ENCODE results near the gene PSMC4. TPM values are rescaled to one million over a fixed set of nuclear protein-coding genes. Genes with fewer than 3 reads are reported as not detected.

Gene PSMC4
- polyA plus RNA-seq, 1 of the 3 experiments (the other 2 are of a cell fraction): 173 TPM

- Histone ChIP-seq H3K4me2 (no peak overlapping the region), H3K9ac (no peak overlapping the region), H3K9me2 (no peaks in the 10 kb centered on the region), H3K9me3 (no peaks in the 10 kb centered on the region), H3K36me3 (replicated peaks in 1 of 2; ENCODE audit: control insufficient read depth in 1 of 2, insufficient read depth in 2 of 2, low read length in 1 of 2) (no peaks in the 10 kb centered on the region), H2AFZ (ENCODE audit: low read depth) (no peak overlapping the region), H3K27me3 (ENCODE audit: insufficient read depth) (no peaks in the 10 kb centered on the region; the same call in 1 of the 2 replicates), H3K27ac (ENCODE audit: low read depth in 2 of 2, low read length in 1 of 2) (no peak overlapping the region), H4K20me1 (ENCODE audit: insufficient read depth) (no peaks in the 10 kb centered on the region), H3F3A (replicated peaks; ENCODE audit: insufficient read depth) (no peaks in the 10 kb centered on the region), H3K79me2 (ENCODE audit: insufficient read depth) (no peaks in the 10 kb centered on the region), H3K4me3 (ENCODE audit: low read depth in 2 of 2, low read length in 1 of 2) (no peak overlapping the region), H3K4me1 (ENCODE audit: control insufficient read depth in 1 of 2, insufficient read depth in 2 of 2, low read depth in 1 of 2, low read length in 1 of 2) (no peaks in the 10 kb centered on the region; a peak in 1 of 4 replicates)
- 3% methylated on average over 3 of the region's 3 CpGs for WGBS (ENCODE audit: low lambda C conversion rate)
- no peak for TF ChIP-seq RXRA (IDR thresholded peaks at IDR 0.05; ENCODE audit: borderline replicate concordance, low read depth)
- no peak for DNase-seq
- ChIA-PET CTCF (interaction anchor here (0.7 kb wide), 1 partner anchor 34 kb away, joined by 3 read pairs; no protein-coding TSS in a partner anchor), POLR2A (no interaction called here)
Measured at GRCh38 chr19:39936020-39936419, 34.9 kb upstream of the PSMC4 start.

GRCh38 chr19:39936622-39937021, 34.3 kb upstream of the PSMC4 start:
- H3K9me3 ChIP-seq: no peaks in the 10 kb centered on the region
- ChIA-PET POLR2A (no interaction called here), CTCF (interaction anchor here (0.7 to 1.0 kb wide), 2 partner anchors 10 to 34 kb away, joined by 3 read pairs; no protein-coding TSS in a partner anchor)
- H3K27me3 ChIP-seq (ENCODE audit: insufficient read depth): no peaks in the 10 kb centered on the region
- no peaks in the 10 kb centered on the region for H3K36me3 ChIP-seq (replicated peaks in 1 of 2; ENCODE audit: control insufficient read depth in 1 of 2, insufficient read depth in 2 of 2, low read length in 1 of 2)
- TF ChIP-seq FOXM1 (IDR thresholded peaks at IDR 0.05; ENCODE audit: low read depth): no peak
- no peak for TF ChIP-seq PBX3 (IDR thresholded peaks at IDR 0.05)
- TF ChIP-seq SMC3 (IDR thresholded peaks at IDR 0.05; ENCODE audit: low read depth, low read length): no peak
- H3K4me3 ChIP-seq (ENCODE audit: low read depth in 2 of 2, low read length in 1 of 2): no peak overlapping the region
- no peaks in the 10 kb centered on the region for H3F3A ChIP-seq (replicated peaks; ENCODE audit: insufficient read depth)
- no peak overlapping the region for H2AFZ ChIP-seq (ENCODE audit: low read depth)
- 74% methylated on average over 6 of the region's 6 CpGs for WGBS (ENCODE audit: low lambda C conversion rate)
- no peaks in the 10 kb centered on the region for H3K79me2 ChIP-seq (ENCODE audit: insufficient read depth)
- DNase-seq: no peak
- no peaks in the 10 kb centered on the region for H3K9me2 ChIP-seq
- no peak overlapping the region for H3K4me2 ChIP-seq
- H3K4me1 ChIP-seq (ENCODE audit: control insufficient read depth in 1 of 2, insufficient read depth in 2 of 2, low read depth in 1 of 2, low read length in 1 of 2): no peaks in the 10 kb centered on the region; a peak in 2 of 4 replicates
- H3K9ac ChIP-seq: no peak overlapping the region
- H3K27ac ChIP-seq (ENCODE audit: low read depth in 2 of 2, low read length in 1 of 2): no peak overlapping the region
- H4K20me1 ChIP-seq (ENCODE audit: insufficient read depth): no peaks in the 10 kb centered on the region

- Histone ChIP-seq H3K9me3 (no peaks in the 10 kb centered on the region), H3F3A (replicated peaks; ENCODE audit: insufficient read depth) (no peaks in the 10 kb centered on the region), H4K20me1 (ENCODE audit: insufficient read depth) (no peaks in the 10 kb centered on the region), H2AFZ (ENCODE audit: low read depth) (no peak overlapping the region), H3K4me2 (no peak overlapping the region), H3K9ac (no peak overlapping the region), H3K27ac (ENCODE audit: low read depth in 2 of 2, low read length in 1 of 2) (no peak overlapping the region), H3K27me3 (ENCODE audit: insufficient read depth) (no peaks in the 10 kb centered on the region), H3K36me3 (replicated peaks in 1 of 2; ENCODE audit: control insufficient read depth in 1 of 2, insufficient read depth in 2 of 2, low read length in 1 of 2) (no peaks in the 10 kb centered on the region), H3K4me1 (ENCODE audit: control insufficient read depth in 1 of 2, insufficient read depth in 2 of 2, low read depth in 1 of 2, low read length in 1 of 2) (no peaks in the 10 kb centered on the region; a peak in 2 of 4 replicates), H3K9me2 (no peaks in the 10 kb centered on the region), H3K4me3 (ENCODE audit: low read depth in 2 of 2, low read length in 1 of 2) (no peak overlapping the region), H3K79me2 (ENCODE audit: insufficient read depth) (no peaks in the 10 kb centered on the region)
- CTCF ChIA-PET: interaction anchor here (1.0 kb wide), 2 partner anchors 9 to 11 kb away, joined by 3 read pairs; no protein-coding TSS in a partner anchor
- TF ChIP-seq TEAD4 (IDR thresholded peaks at IDR 0.05; ENCODE audit: borderline replicate concordance, insufficient read depth): no peak
- no peak for TF ChIP-seq GABPA (IDR thresholded peaks at IDR 0.05; ENCODE audit: low read depth)
- TF ChIP-seq RXRA (IDR thresholded peaks at IDR 0.05; ENCODE audit: borderline replicate concordance, low read depth): no peak
- TF ChIP-seq USF2 (IDR thresholded peaks at IDR 0.05; ENCODE audit: borderline replicate concordance, low read depth, low read length): no peak
- TF ChIP-seq REST (IDR thresholded peaks at IDR 0.05; ENCODE audit: low read depth, low read length): no peak
- POLR2A ChIA-PET: no interaction called here
- DNase-seq: no peak
- 55% methylated on average over 5 of the region's 5 CpGs for WGBS (ENCODE audit: low lambda C conversion rate)
Measured at GRCh38 chr19:39937094-39937720, 33.8 kb upstream of the PSMC4 start.
